Testis (tissue), 2 donors: ENCODE data around the gene IDE.

Experiments used
- POLR2A ChIP-seq: fragments of 450-650 bp; IDR thresholded peaks from one replicate; pipeline ENCODE4 v1.6.1; 2017; ENCODE audit warnings: antibody characterized with exemption, mild to moderate bottlenecking, moderate library complexity
- TF ChIP-seq, protein P1 (sequence below), 3 experiments: fragments of 450-650 bp in 2 of 3; fragments of 200-600 bp in 1 of 3; sonication (generic) in 1 of 3; IDR thresholded peaks; one replicate each; pipeline ENCODE4 v1.5.1; 2016 to 2019; ENCODE audit warnings: antibody characterized with exemption in 3 of 3, mild to moderate bottlenecking in 2 of 3, moderate library complexity in 1 of 3

DNA sequence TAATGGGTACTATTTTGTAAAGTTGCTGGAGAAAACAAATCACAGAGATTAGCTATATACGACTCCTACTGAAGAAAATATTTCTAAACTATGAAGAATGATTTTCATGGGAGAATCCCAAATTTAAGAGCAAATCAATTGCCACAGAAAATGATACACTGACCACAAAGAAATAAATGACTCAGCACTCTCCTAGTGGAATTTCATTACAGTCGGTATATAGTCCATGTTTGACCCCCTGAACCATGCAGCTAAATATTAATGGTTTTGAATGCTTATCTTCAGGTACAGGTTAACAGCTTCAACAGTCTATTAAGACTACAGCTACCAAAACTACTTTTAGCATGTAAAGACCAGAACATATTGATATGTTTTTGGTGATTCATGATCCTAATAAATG, 65.0 kb downstream of the IDE start:
- TF ChIP-seq, protein P1, sequence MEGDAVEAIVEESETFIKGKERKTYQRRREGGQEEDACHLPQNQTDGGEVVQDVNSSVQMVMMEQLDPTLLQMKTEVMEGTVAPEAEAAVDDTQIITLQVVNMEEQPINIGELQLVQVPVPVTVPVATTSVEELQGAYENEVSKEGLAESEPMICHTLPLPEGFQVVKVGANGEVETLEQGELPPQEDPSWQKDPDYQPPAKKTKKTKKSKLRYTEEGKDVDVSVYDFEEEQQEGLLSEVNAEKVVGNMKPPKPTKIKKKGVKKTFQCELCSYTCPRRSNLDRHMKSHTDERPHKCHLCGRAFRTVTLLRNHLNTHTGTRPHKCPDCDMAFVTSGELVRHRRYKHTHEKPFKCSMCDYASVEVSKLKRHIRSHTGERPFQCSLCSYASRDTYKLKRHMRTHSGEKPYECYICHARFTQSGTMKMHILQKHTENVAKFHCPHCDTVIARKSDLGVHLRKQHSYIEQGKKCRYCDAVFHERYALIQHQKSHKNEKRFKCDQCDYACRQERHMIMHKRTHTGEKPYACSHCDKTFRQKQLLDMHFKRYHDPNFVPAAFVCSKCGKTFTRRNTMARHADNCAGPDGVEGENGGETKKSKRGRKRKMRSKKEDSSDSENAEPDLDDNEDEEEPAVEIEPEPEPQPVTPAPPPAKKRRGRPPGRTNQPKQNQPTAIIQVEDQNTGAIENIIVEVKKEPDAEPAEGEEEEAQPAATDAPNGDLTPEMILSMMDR (IDR thresholded peaks at IDR 0.05), result no peak
- TF ChIP-seq POLR2A, result no peak
